Choroid plexus epithelial cell (primary cell): ENCODE results near the gene PITPNM3.

Experiments used
- DNase-seq: peaks from one replicate; pipeline ENCODE4 v3.0.0-alpha.2; 2010; ENCODE audit warnings: low read depth
- H3K4me3 ChIP-seq: 2 replicates; pipeline ENCODE4 v1.5.1; 2011; ENCODE audit warnings: low read depth, mild to moderate bottlenecking, control low read depth, low read length, moderate library complexity
- CTCF ChIP-seq: conservative IDR thresholded peaks from 2 replicates; pipeline ENCODE4 v1.5.1; 2011; ENCODE audit warnings: low read depth, mild to moderate bottlenecking, control low read depth, inconsistent platforms, low read length, moderate library complexity

The PITPNM3 gene

GRCh38 chr17:6588165-6588564 is 31.8 kb upstream of the PITPNM3 start:
- no peak for TF ChIP-seq CTCF
- no peak for DNase-seq
- no peak overlapping the region for H3K4me3 ChIP-seq

GRCh38 chr17:6587310-6587709 is 31.0 kb upstream of the PITPNM3 start:
- H3K4me3 ChIP-seq, result no peak overlapping the region
- TF ChIP-seq CTCF, result no peak

GRCh38 chr17:6583411-6583810 is 27.1 kb upstream of the PITPNM3 start:
- H3K4me3 ChIP-seq, result no peak overlapping the region
- TF ChIP-seq CTCF, result no peak
- DNase-seq, result no peak

More at GRCh38 chr17:6587310-6587709, 31.0 kb upstream of the PITPNM3 start:
- DNase-seq, result no peak

- TF ChIP-seq CTCF, result no peak
- H3K4me3 ChIP-seq, result no peak overlapping the region
- no peak for DNase-seq
Observed at GRCh38 chr17:6580625-6581024, 24.3 kb upstream of the PITPNM3 start.

GRCh38 chr17:6578491-6578890 is 22.1 kb upstream of the PITPNM3 start:
- no peak overlapping the region for H3K4me3 ChIP-seq
- no peak for TF ChIP-seq CTCF

GRCh38 chr17:6577686-6578263 is 21.4 kb upstream of the PITPNM3 start:
- TF ChIP-seq CTCF, result no peak
- DNase-seq, result no peak
- H3K4me3 ChIP-seq, result no peak overlapping the region

More at GRCh38 chr17:6578491-6578890, 22.1 kb upstream of the PITPNM3 start:
- DNase-seq, result no peak

GRCh38 chr17:6576038-6576785 is 19.9 kb upstream of the PITPNM3 start:
- no peak for DNase-seq
- no peak for TF ChIP-seq CTCF
- H3K4me3 ChIP-seq, result no peak overlapping the region
